Subcutaneous adipose tissue (tissue), 4 donors: ENCODE measurements around the gene MYH11. TPM values are rescaled to one million over a fixed set of nuclear protein-coding genes. Genes with fewer than 3 reads are reported as not detected.

Source experiments
- total RNA-seq, 4 donors: library from RNA; depleted of rRNA; stranded (reverse); fragments of >200 nt; gene quantifications; one replicate each; pipeline ENCODE4 v1.1.0, GENCODE V29; 2016
- TF ChIP-seq, protein P1 (sequence below): fragments of 450-650 bp; IDR thresholded peaks from one replicate; pipeline ENCODE4 v1.5.1; 2016; ENCODE audit warnings: low read depth, mild to moderate bottlenecking, control low read depth, antibody characterized with exemption, moderate library complexity

MYH11 gene
- total RNA-seq, 4 donors from 2014 or later, result 9.5 to 43.7 (median 23.0) TPM

DNA sequence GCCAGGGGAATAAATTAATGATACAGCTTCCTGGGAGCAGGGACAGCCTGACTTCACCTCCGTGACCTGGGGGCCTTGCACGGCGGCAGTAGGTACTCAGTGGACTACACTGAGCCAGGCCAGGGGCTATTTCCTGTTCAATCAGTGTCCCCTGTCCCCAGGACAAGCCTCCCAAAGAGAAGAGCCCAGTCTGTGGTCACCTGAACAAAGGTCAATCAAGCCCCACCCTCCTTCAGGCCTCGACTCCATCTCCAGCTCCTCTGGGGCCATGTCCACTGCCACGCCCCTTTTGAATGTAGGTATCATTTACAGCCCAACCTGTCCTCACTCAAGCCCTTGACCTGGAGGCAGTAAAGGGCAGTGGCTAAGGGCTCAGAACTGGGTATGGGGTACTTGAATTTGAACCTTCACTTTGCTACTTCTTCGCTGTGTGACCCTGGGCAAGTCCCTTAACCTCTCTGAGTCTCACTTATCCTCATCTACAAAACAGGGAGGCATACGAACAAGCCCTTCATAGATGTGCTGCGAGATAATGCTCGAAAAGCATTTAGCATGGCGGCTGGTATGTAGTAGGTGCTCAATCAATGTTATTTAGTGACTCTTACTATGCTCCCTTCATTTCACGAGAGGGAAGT, 29.0 kb downstream of the MYH11 start:
- TF ChIP-seq, protein P1, sequence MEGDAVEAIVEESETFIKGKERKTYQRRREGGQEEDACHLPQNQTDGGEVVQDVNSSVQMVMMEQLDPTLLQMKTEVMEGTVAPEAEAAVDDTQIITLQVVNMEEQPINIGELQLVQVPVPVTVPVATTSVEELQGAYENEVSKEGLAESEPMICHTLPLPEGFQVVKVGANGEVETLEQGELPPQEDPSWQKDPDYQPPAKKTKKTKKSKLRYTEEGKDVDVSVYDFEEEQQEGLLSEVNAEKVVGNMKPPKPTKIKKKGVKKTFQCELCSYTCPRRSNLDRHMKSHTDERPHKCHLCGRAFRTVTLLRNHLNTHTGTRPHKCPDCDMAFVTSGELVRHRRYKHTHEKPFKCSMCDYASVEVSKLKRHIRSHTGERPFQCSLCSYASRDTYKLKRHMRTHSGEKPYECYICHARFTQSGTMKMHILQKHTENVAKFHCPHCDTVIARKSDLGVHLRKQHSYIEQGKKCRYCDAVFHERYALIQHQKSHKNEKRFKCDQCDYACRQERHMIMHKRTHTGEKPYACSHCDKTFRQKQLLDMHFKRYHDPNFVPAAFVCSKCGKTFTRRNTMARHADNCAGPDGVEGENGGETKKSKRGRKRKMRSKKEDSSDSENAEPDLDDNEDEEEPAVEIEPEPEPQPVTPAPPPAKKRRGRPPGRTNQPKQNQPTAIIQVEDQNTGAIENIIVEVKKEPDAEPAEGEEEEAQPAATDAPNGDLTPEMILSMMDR, result no peak

DNA sequence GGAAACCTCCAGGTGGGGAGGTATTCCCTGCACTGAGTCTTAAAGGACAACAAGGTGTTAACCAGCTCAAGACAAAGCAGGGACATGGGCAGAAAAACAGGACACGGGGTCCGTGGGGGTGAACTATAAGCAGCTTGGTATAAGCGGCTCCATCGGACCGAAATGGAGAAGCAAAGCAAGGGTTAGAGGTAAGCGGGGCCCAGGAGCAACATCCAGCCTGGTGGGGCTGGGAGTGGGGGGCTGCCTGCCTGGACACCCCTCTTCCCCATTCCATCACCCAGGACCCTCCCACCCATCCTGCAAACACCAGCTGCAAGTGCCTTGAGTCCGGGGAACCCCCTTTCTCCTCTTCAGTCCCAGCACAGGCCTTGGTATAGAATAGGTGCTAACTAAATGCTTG, 29.5 kb downstream of the MYH11 start:
- TF ChIP-seq, protein P1, result no peak

DNA sequence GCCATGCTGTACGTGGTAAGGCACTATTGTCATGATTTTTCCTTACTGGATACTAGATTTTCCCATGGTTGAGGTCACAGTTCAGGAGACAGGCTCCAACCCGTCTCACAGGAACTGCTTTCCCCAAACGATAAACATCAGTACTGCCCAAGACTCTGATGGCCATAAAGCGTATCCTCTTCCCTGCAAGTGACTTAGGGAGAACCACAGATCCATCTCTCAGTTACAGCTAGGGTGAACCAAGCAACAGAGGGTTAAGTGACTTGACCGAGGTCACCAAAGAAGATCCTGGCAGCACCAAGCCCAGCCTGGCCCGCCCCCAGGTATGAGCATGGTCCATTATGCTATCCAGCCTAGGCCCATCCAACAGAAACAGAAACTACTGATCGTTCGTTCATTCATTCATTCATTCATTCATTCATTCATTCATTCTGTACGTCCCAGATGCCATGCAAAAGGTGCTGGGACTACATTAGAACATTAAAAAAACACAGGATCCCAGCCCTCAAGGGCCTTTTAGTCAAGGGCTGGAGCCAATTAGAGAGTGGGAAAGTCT, 31.0 kb downstream of the MYH11 start:
- TF ChIP-seq, protein P1, result no peak

DNA sequence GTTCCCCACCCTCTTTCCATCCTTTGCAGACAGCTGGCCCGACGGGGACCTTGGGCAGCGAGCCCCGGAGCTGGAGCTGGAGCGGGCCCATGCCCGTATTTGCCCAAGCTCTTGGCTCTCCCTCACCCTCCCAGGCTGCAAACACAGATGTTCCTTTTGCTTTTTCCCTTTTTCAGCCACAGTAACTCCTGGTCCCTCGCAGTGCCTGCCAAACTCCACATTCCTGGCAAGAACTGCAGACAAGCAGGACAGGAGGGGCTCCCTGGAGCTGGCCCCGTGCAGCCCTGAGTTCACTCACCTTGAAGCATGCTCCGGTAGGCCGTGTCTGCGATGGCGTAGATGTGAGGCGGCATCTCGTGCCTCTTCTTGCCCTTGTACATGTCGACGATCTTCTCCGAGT, 33.9 kb downstream of the MYH11 start:
- TF ChIP-seq, protein P1, result no peak

DNA sequence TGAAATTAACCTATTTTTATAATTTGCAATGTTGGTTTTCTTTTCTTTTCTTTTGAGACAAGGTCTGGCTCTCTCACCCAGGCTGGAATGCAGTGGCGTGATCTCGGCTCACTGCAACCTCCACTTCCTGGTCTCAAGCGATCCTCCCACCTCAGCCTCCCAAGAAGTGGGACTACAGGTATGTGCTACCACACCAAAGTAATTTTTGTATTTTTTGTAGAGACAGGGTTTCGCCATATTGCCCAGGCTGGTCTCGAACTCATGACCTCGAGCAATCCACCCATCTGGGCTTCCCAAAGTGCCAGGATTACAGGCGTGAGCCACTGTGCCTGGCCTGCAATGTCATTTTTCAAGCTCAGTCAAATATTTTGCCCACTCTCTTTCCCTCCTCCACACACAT, 36.0 kb downstream of the MYH11 start:
- TF ChIP-seq, protein P1, result no peak

DNA sequence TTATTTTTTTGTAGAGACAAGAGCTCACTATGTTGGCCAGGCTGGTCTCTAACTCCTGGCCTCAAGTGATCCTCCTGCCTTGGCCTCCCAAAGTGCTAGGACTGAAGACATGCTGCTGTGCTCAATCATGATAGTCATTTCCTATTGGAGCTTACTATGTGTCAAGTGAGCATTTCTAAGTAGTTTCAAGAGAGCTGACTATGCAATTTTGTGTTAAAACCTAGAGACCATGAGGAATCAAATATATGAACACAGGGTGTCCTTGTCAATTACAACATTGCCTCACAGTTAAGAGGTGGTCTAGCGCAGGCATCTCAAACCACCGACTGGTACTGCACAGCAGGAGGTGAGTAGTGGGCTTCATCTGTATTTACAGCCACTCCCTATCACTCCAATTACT, 37.8 kb downstream of the MYH11 start:
- TF ChIP-seq, protein P1, result no peak

DNA sequence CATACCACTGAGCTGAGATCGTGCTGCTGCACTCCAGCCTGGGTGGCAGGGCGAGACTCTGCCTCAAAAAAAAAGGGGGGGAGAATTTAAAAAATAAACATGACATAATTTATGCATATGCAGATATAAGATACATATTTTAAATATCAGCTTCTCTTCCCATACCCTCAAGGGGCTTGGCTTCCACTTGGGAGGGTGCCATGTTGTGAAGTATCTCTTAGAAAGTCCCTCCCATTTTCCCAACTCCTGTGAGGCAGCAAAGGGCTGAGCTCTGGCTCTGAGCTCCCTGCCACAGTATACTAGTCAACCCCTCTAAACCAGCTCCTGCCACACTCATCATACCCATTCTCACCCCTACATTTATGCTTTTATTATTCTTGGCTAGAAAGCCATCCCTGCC, 39.4 kb downstream of the MYH11 start:
- TF ChIP-seq, protein P1, result no peak
